ENCODE measurements around the gene PSMB9.

Gene PSMB9

GRCh38 chr6:32829495-32829894, 24.5 kb upstream of the PSMB9 start:
- POLR2A ChIA-PET = no interaction called here

GRCh38 chr6:32830017-32830416, 24.0 kb upstream of the PSMB9 start:
- DNase-seq (ENCODE audit: extremely low spot score) = no peak
- TF ChIP-seq CTCF (IDR thresholded peaks at IDR 0.05; ENCODE audit: control extremely low read depth, extremely low read depth, low read depth, missing control alignments) = no peak
- POLR2A ChIA-PET = no interaction called here
- CTCF ChIA-PET = interaction anchor here (1.5 to 7.6 kb wide), 3 partner anchors 8 to 39 kb away, joined by 4 to 64 read pairs (median 50); partner anchors contain the start of gene TAP2

More at GRCh38 chr6:32829495-32829894, 24.5 kb upstream of the PSMB9 start:
- CTCF ChIA-PET = interaction anchor here (1.3 to 7.6 kb wide), 4 partner anchors 9 to 40 kb away, joined by 3 to 64 read pairs (median 27); partner anchors contain the start of genes TAP1 and TAP2
- TF ChIP-seq CTCF (IDR thresholded peaks at IDR 0.05; ENCODE audit: control extremely low read depth, extremely low read depth, low read depth, missing control alignments) = no peak
- DNase-seq (ENCODE audit: extremely low spot score) = no peak

GRCh38 chr6:32830936-32831335, 23.1 kb upstream of the PSMB9 start:
- ChIA-PET CTCF (interaction anchor here (0.8 to 1.5 kb wide), 4 partner anchors 11 to 154 kb away, joined by 3 to 6 read pairs (median 4); partner anchors contain the start of gene TAP1), POLR2A (no interaction called here)
- no peak for TF ChIP-seq CTCF (IDR thresholded peaks at IDR 0.05; ENCODE audit: control extremely low read depth, extremely low read depth, low read depth, missing control alignments)
- no peak for DNase-seq (ENCODE audit: extremely low spot score)

GRCh38 chr6:32832535-32832934, 21.5 kb upstream of the PSMB9 start:
- CTCF ChIA-PET = interaction anchor here (1.2 to 2.5 kb wide), 3 partner anchors 14 to 36 kb away, joined by 3 to 12 read pairs (median 7); partner anchors contain the start of genes PSMB9 and TAP1
- no peak for TF ChIP-seq CTCF (IDR thresholded peaks at IDR 0.05; ENCODE audit: control extremely low read depth, extremely low read depth, low read depth, missing control alignments)
- no peak for DNase-seq (ENCODE audit: extremely low spot score)
- POLR2A ChIA-PET = no interaction called here

- TF ChIP-seq CTCF (IDR thresholded peaks at IDR 0.05; ENCODE audit: control extremely low read depth, extremely low read depth, low read depth, missing control alignments) = no peak
- ChIA-PET CTCF (interaction anchor here (1.2 to 2.5 kb wide), 4 partner anchors 8 to 34 kb away, joined by 3 to 12 read pairs (median 5); partner anchors contain the start of genes PSMB9 and TAP1), POLR2A (no interaction called here)
- DNase-seq (ENCODE audit: extremely low spot score) = no peak
Observed at GRCh38 chr6:32833664-32834063, 20.3 kb upstream of the PSMB9 start.

- no peak for DNase-seq (ENCODE audit: extremely low spot score)
- TF ChIP-seq CTCF (IDR thresholded peaks at IDR 0.05; ENCODE audit: control extremely low read depth, extremely low read depth, low read depth, missing control alignments) = no peak
- CTCF ChIA-PET = interaction anchor here (1.7 to 2.3 kb wide), 3 partner anchors 10 to 34 kb away, joined by 3 to 11 read pairs (median 8); partner anchors contain the start of genes PSMB9 and TAP1
- POLR2A ChIA-PET = no interaction called here
Observed at GRCh38 chr6:32835167-32835893, 18.7 kb upstream of the PSMB9 start.

Measured in GM10248 (cell line).